SU-DHL-6 (cell line): ENCODE measurements around the gene MRPL54.

Experiments used
- CTCF ChIP-seq: fragments of 200-600 bp; sonication (generic); IDR thresholded peaks from one replicate; pipeline ENCODE4 v1.5.1; 2017; ENCODE audit warnings: antibody characterized with exemption, mild to moderate bottlenecking, low read length, moderate library complexity; ENCODE audit not compliant: insufficient read depth, poor library complexity, severe bottlenecking
- EZH2phosphoT487 ChIP-seq: fragments of 200-600 bp; sonication (generic), shearing (Covaris generic); conservative IDR thresholded peaks from 2 replicates; pipeline ENCODE4 v1.6.1; 2018; ENCODE audit warnings: mild to moderate bottlenecking, antibody characterized with exemption, low read length, moderate library complexity, mixed read lengths

- no peak for TF ChIP-seq CTCF
- no peak for TF ChIP-seq EZH2phosphoT487
These were observed 17.0 kb upstream of the MRPL54 start for GRCh38 chr19:3745363-3746045.
